ENCODE measurements around the gene RFPL3. TPM values are rescaled to one million over a fixed set of nuclear protein-coding genes. Genes with fewer than 3 reads are reported as not detected.
A peak's percentile ranks its signal among the peaks of the same experiment; 100 is the strongest.

Gene RFPL3
- total RNA-seq, 1 experiment from 2014 or later: not detected

GRCh38 chr22:32326647-32327046 lies 31.0 kb upstream of the RFPL3 start:
- CTCF ChIA-PET: no interaction called here
- Histone ChIP-seq H3K27ac (ENCODE audit: low read length) (no peak overlapping the region), H3K4me2 (ENCODE audit: low read length) (no peak overlapping the region), H3K36me3 (ENCODE audit: low read depth, low read length) (no peaks in the 10 kb centered on the region), H3K9ac (ENCODE audit: low read length) (no peak overlapping the region), H3K79me2 (ENCODE audit: low read length) (no peaks in the 10 kb centered on the region), H3K27me3 (ENCODE audit: low read length) (no peaks in the 10 kb centered on the region), H2AFZ (ENCODE audit: low read length) (no peak overlapping the region), H4K20me1 (ENCODE audit: low read length) (no peaks in the 10 kb centered on the region), H3F3A (ENCODE audit: low read length, unreplicated experiment) (no peaks in the 10 kb centered on the region), H3K9me3 (ENCODE audit: low read length) (no peaks in the 10 kb centered on the region), H3K4me3 (ENCODE audit: low read length) (no peak overlapping the region), H3K9me2 (replicated peaks; ENCODE audit: low read length) (no peaks in the 10 kb centered on the region), H3K4me1 (ENCODE audit: insufficient read depth, low read length) (no peaks in the 10 kb centered on the region)
- POLR2A ChIA-PET (ENCODE audit: unreplicated experiment): no interaction called here
- intact Hi-C loops (cut with micrococcal nuclease): no loop called here
- TF ChIP-seq EZH2phosphoT487 (IDR thresholded peaks at IDR 0.05; ENCODE audit: borderline replicate concordance, low read length): no peak
- BruUV-seq (replicated peaks): no TSS peak
- no peak for ATAC-seq
- no peak for DNase-seq

- Histone ChIP-seq H3K4me2 (ENCODE audit: low read length) (no peak overlapping the region), H3K27ac (ENCODE audit: low read length) (no peak overlapping the region), H3K4me1 (ENCODE audit: insufficient read depth, low read length) (no peaks in the 10 kb centered on the region), H3K4me3 (ENCODE audit: low read length) (no peak overlapping the region), H3K9me2 (replicated peaks; ENCODE audit: low read length) (no peaks in the 10 kb centered on the region), H3K36me3 (ENCODE audit: low read depth, low read length) (no peaks in the 10 kb centered on the region), H3K9me3 (ENCODE audit: low read length) (no peaks in the 10 kb centered on the region), H4K20me1 (ENCODE audit: low read length) (no peaks in the 10 kb centered on the region), H3K9ac (ENCODE audit: low read length) (no peak overlapping the region), H3K79me2 (ENCODE audit: low read length) (no peaks in the 10 kb centered on the region), H3F3A (ENCODE audit: low read length, unreplicated experiment) (no peaks in the 10 kb centered on the region), H2AFZ (ENCODE audit: low read length) (no peak overlapping the region), H3K27me3 (ENCODE audit: low read length) (no peaks in the 10 kb centered on the region)
- ATAC-seq (no peak), DNase-seq (peak; percentile 14)
- intact Hi-C loops (cut with micrococcal nuclease): no loop called here
- TF ChIP-seq CTCF (conservative IDR thresholded peaks at IDR 0.05; ENCODE audit: low read depth, low read length) (no peak), EZH2 (IDR thresholded peaks at IDR 0.05; ENCODE audit: low read length, unreplicated experiment) (no peak), EZH2phosphoT487 (IDR thresholded peaks at IDR 0.05; ENCODE audit: borderline replicate concordance, low read length) (no peak)
- BruUV-seq (replicated peaks): no TSS peak
- ChIA-PET POLR2A (ENCODE audit: unreplicated experiment) (no interaction called here), CTCF (no interaction called here)
These were observed 30.6 kb upstream of the RFPL3 start for GRCh38 chr22:32327066-32327465.

- H3K4me3 ChIP-seq (ENCODE audit: low read length): no peak overlapping the region
- no peaks in the 10 kb centered on the region for H3K27me3 ChIP-seq (ENCODE audit: low read length)
- no peaks in the 10 kb centered on the region for H3K9me2 ChIP-seq (replicated peaks; ENCODE audit: low read length)
- H3K79me2 ChIP-seq (ENCODE audit: low read length): no peaks in the 10 kb centered on the region
- BruUV-seq (replicated peaks): no TSS peak
- H3K36me3 ChIP-seq (ENCODE audit: low read depth, low read length): no peaks in the 10 kb centered on the region
- H3K4me2 ChIP-seq (ENCODE audit: low read length): no peak overlapping the region
- H2AFZ ChIP-seq (ENCODE audit: low read length): no peak overlapping the region
- no peaks in the 10 kb centered on the region for H3K4me1 ChIP-seq (ENCODE audit: insufficient read depth, low read length)
- CTCF ChIA-PET: no interaction called here
- no peak for ATAC-seq
- DNase-seq: no peak
- no peak overlapping the region for H3K9ac ChIP-seq (ENCODE audit: low read length)
- POLR2A ChIA-PET (ENCODE audit: unreplicated experiment): no interaction called here
- H3K27ac ChIP-seq (ENCODE audit: low read length): no peak overlapping the region
- TF ChIP-seq CTCF (conservative IDR thresholded peaks at IDR 0.05; ENCODE audit: low read depth, low read length) (no peak), EZH2 (IDR thresholded peaks at IDR 0.05; ENCODE audit: low read length, unreplicated experiment) (no peak), EZH2phosphoT487 (IDR thresholded peaks at IDR 0.05; ENCODE audit: borderline replicate concordance, low read length) (no peak)
- H4K20me1 ChIP-seq (ENCODE audit: low read length): no peaks in the 10 kb centered on the region
- intact Hi-C loops (cut with micrococcal nuclease): no loop called here
- no peaks in the 10 kb centered on the region for H3K9me3 ChIP-seq (ENCODE audit: low read length)
- H3F3A ChIP-seq (ENCODE audit: low read length, unreplicated experiment): no peaks in the 10 kb centered on the region
These were observed 30.0 kb upstream of the RFPL3 start for GRCh38 chr22:32327596-32328171.
